Neural cell (in vitro differentiated cells): Measurements from ENCODE around the gene CPSF4L. TPM values are rescaled to one million over a fixed set of nuclear protein-coding genes. Genes with fewer than 3 reads are reported as not detected.

Experiments
- H2AFZ ChIP-seq: fragments of 200-600, 300-800 bp; sonication (generic), shearing (Covaris generic); 2 replicates; pipeline ENCODE4 v1.6.0; 2014; ENCODE audit warnings: low read depth, mild to moderate bottlenecking, antibody characterized with exemption, low read length, moderate library complexity
- H3F3A ChIP-seq: fragments of 200-600 bp; shearing (Covaris generic); 2 replicates; pipeline ENCODE4 v1.6.1; 2016; ENCODE audit warnings: mild to moderate bottlenecking, moderate library complexity, mixed read lengths, antibody characterized with exemption, low read length; ENCODE audit not compliant: insufficient read depth, poor library complexity, severe bottlenecking
- H3K27ac ChIP-seq: fragments of 200-600, 300-800 bp; sonication (generic), shearing (Covaris generic); 2 replicates; pipeline ENCODE4 v1.5.1; 2014; ENCODE audit warnings: mild to moderate bottlenecking, low read length, moderate library complexity
- H3K27me3 ChIP-seq: fragments of 300-800, 200-600 bp; sonication (generic), shearing (Covaris generic); 2 replicates; pipeline ENCODE4 v1.6.0; 2014; ENCODE audit warnings: mild to moderate bottlenecking, low read depth, low read length, moderate library complexity; ENCODE audit not compliant: insufficient read depth
- H3K36me3 ChIP-seq: fragments of 300-800, 200-600 bp; sonication (generic), shearing (Covaris generic); 2 replicates; pipeline ENCODE4 v1.5.1; 2014; ENCODE audit warnings: mild to moderate bottlenecking, antibody characterized with exemption, low read length, moderate library complexity; ENCODE audit not compliant: insufficient read depth
- H3K4me2 ChIP-seq: fragments of 300-800, 200-600 bp; sonication (generic), shearing (Covaris generic); 2 replicates; pipeline ENCODE4 v1.6.0; 2014; ENCODE audit warnings: mild to moderate bottlenecking, low read length
- H3K4me3 ChIP-seq: fragments of 300-800, 200-600 bp; sonication (generic), shearing (Covaris generic); 2 replicates; pipeline ENCODE4 v1.5.1; 2014; ENCODE audit warnings: mild to moderate bottlenecking, low read length, moderate library complexity
- H3K79me2 ChIP-seq: fragments of 200-600 bp; shearing (Covaris generic); replicated peaks from 2 replicates; pipeline ENCODE4 v1.6.0; 2014; ENCODE audit warnings: mild to moderate bottlenecking, low read length, moderate library complexity; ENCODE audit not compliant: insufficient read depth
- H3K9ac ChIP-seq: fragments of 300-800, 200-600 bp; sonication (generic), shearing (Covaris generic); 2 replicates; pipeline ENCODE4 v1.6.1; 2016; ENCODE audit warnings: mild to moderate bottlenecking, low read length, mixed read lengths
- H3K9me2 ChIP-seq: fragments of 200-600 bp; shearing (Covaris generic); 2 replicates; pipeline ENCODE4 v1.6.1; 2016; ENCODE audit warnings: mild to moderate bottlenecking, low read length, mixed read lengths; ENCODE audit not compliant: insufficient read depth
- H3K9me3 ChIP-seq: fragments of 200-600, 300-800 bp; sonication (generic), shearing (Covaris generic); 2 replicates; pipeline ENCODE4 v1.6.1; 2016; ENCODE audit warnings: mild to moderate bottlenecking, mixed run types, low read length, moderate library complexity, mixed read lengths
- H4K20me1 ChIP-seq: fragments of 200-600 bp; shearing (Covaris generic); 2 replicates; pipeline ENCODE4 v1.6.1; 2016; ENCODE audit warnings: mild to moderate bottlenecking, mixed run types; ENCODE audit not compliant: insufficient read depth
- CTCF ChIP-seq: fragments of 450-650 bp; IDR thresholded peaks from 2 replicates; pipeline ENCODE4 v1.5.1; 2014; ENCODE audit warnings: antibody characterized with exemption, mild to moderate bottlenecking, moderate library complexity; ENCODE audit not compliant: poor library complexity, severe bottlenecking
- EP300 ChIP-seq: fragments of 450-650 bp; conservative IDR thresholded peaks from 2 replicates; pipeline ENCODE4 v1.6.1; 2014; ENCODE audit warnings: antibody characterized with exemption, mild to moderate bottlenecking, moderate library complexity; ENCODE audit not compliant: poor library complexity, severe bottlenecking
- EZH2 ChIP-seq: fragments of 200-600, 300-800 bp; shearing (Covaris generic), sonication (generic); IDR thresholded peaks from 2 replicates; pipeline ENCODE4 v1.6.1; 2014; ENCODE audit warnings: antibody characterized with exemption, low read length, borderline replicate concordance, mild to moderate bottlenecking; ENCODE audit not compliant: insufficient read depth, poor library complexity, severe bottlenecking
- MXI1 ChIP-seq: fragments of 450-650 bp; conservative IDR thresholded peaks from 2 replicates; pipeline ENCODE4 v1.6.1; 2014; ENCODE audit warnings: antibody characterized with exemption, mild to moderate bottlenecking; ENCODE audit not compliant: poor library complexity, severe bottlenecking
- POLR2AphosphoS5 ChIP-seq: IDR thresholded peaks from 2 replicates; pipeline ENCODE4 v1.6.1; 2012
- RAD21 ChIP-seq: fragments of 450-650 bp; conservative IDR thresholded peaks from 2 replicates; pipeline ENCODE4 v1.6.1; 2014; ENCODE audit warnings: antibody characterized with exemption, mild to moderate bottlenecking, moderate library complexity
- REST ChIP-seq: IDR thresholded peaks from 2 replicates; pipeline ENCODE4 v1.6.1; 2012; ENCODE audit warnings: borderline replicate concordance
- SMC3 ChIP-seq: fragments of 450-650 bp; conservative IDR thresholded peaks from 2 replicates; pipeline ENCODE4 v1.6.1; 2014; ENCODE audit warnings: antibody characterized with exemption, mild to moderate bottlenecking, moderate library complexity; ENCODE audit not compliant: poor library complexity
- TAF1 ChIP-seq: IDR thresholded peaks from 2 replicates; pipeline ENCODE4 v1.6.1; 2012; ENCODE audit warnings: low read depth
- polyA plus RNA-seq: library from polyadenylated mRNA; depleted of rRNA; stranded (reverse); fragments of >200 nt; gene quantifications from 2 replicates; pipeline ENCODE4 v1.2.3, GENCODE V29; 2014

CPSF4L gene
- polyA plus RNA-seq, 1 donor from 2014 or later = not detected

- Histone ChIP-seq H2AFZ (no peak overlapping the region), H3K36me3 (no peaks in the 10 kb centered on the region), H3F3A (no peaks in the 10 kb centered on the region), H3K9me3 (no peaks in the 10 kb centered on the region), H3K4me2 (no peak overlapping the region), H3K27ac (no peak overlapping the region), H3K4me3 (no peak overlapping the region), H3K9ac (no peak overlapping the region), H3K27me3 (no peaks in the 10 kb centered on the region), H3K9me2 (no peaks in the 10 kb centered on the region), H3K79me2 (no peaks in the 10 kb centered on the region), H4K20me1 (no peaks in the 10 kb centered on the region)
- TF ChIP-seq POLR2AphosphoS5 = no peak
- TF ChIP-seq RAD21 = no peak
Observed at GRCh38 chr17:73262676-73263642, 1.3 kb upstream of the CPSF4L start.

- Histone ChIP-seq H3K9me2 (no peaks in the 10 kb centered on the region), H3K9ac (no peak overlapping the region), H3K27ac (no peak overlapping the region), H3K27me3 (no peaks in the 10 kb centered on the region), H3K4me3 (no peak overlapping the region), H3K36me3 (no peaks in the 10 kb centered on the region), H3K9me3 (no peaks in the 10 kb centered on the region), H3K4me2 (no peak overlapping the region), H2AFZ (no peak overlapping the region), H3F3A (no peaks in the 10 kb centered on the region), H4K20me1 (no peaks in the 10 kb centered on the region), H3K79me2 (no peaks in the 10 kb centered on the region)
- TF ChIP-seq SMC3 (no peak), CTCF (no peak), EZH2 (no peak)
Observed at GRCh38 chr17:73261952-73262675, 434 bp upstream of the CPSF4L start.

GRCh38 chr17:73257516-73257915 lies 4.2 kb downstream of the CPSF4L start:
- no peak overlapping the region for H2AFZ ChIP-seq
- H4K20me1 ChIP-seq = no peaks in the 10 kb centered on the region
- no peaks in the 10 kb centered on the region for H3F3A ChIP-seq

More at GRCh38 chr17:73257516-73257915, 4.2 kb downstream of the CPSF4L start:
- no peaks in the 10 kb centered on the region for H3K9me2 ChIP-seq
- H3K4me2 ChIP-seq = no peak overlapping the region
- H3K36me3 ChIP-seq = no peaks in the 10 kb centered on the region
- H3K4me3 ChIP-seq = no peak overlapping the region
- no peaks in the 10 kb centered on the region for H3K27me3 ChIP-seq
- H3K79me2 ChIP-seq = no peaks in the 10 kb centered on the region
- H3K9me3 ChIP-seq = no peaks in the 10 kb centered on the region
- TF ChIP-seq EZH2 (no peak), SMC3 (no peak), RAD21 (no peak), MXI1 (no peak), EP300 (no peak), REST (no peak), POLR2AphosphoS5 (no peak), CTCF (no peak), TAF1 (no peak)
- H3K27ac ChIP-seq = no peak overlapping the region
- H3K9ac ChIP-seq = no peak overlapping the region
